HG03432 (cell line): ENCODE data around the gene PPAN.
A peak's percentile ranks its signal among the peaks of the same experiment; 100 is the strongest.

Source experiments
- ATAC-seq: cut with Tn5 transposase; IDR thresholded peaks from one replicate; pipeline ENCODE4 v1.9.1; 2021; ENCODE audit warnings: mild to moderate bottlenecking, moderate library complexity; ENCODE audit not compliant: unreplicated experiment

Gene PPAN

DNA sequence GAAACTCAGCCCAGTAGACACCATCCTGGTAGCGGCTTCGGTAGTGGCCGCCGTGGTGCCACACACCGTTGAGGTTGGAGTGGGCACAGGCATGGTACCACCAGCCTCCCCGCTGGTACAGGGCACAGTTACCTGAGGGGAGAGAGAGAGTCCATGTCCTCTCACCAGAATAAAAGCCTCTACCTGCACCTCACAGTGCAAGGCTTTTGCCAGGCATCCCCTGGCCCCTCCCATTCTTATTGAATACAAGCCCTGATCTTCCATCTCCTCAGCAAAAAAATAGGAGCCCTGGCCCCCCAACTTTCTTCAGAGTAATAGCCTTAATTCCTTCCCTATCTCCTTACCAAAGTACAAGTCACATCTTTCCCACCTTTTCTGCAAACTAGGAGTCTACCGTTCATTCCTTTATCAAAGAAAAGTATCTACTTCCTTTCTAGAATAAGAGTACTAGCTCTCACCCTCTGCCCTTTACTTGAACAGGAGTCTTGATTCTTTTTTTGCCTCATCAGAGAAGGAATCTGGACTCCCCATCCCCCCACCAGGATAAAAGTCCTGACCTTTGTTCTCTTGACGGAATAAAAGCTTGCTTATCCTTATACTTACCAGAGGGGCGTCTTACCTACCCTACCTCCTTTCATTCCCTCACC lies 13.4 kb upstream of the PPAN start:
- no peak for ATAC-seq

GRCh38 chr19:10093295-10094186 lies 12.6 kb upstream of the PPAN start:
- ATAC-seq = no peak

DNA sequence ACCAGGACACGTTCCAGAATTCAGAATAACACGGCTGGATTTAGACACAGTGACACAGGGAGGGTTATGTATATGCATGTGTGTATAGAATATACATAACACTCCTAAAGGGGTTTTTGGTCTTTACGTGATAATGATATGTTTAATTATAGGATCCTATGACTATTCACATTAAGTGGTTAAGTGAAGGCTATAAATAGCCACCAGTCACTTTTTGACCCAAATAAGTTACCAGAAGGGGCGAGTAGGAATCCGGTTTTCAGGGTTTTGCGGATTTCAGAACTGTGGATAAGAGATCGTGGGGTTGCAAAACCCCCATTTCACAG lies 10.6 kb upstream of the PPAN start:
- ATAC-seq = no peak

DNA sequence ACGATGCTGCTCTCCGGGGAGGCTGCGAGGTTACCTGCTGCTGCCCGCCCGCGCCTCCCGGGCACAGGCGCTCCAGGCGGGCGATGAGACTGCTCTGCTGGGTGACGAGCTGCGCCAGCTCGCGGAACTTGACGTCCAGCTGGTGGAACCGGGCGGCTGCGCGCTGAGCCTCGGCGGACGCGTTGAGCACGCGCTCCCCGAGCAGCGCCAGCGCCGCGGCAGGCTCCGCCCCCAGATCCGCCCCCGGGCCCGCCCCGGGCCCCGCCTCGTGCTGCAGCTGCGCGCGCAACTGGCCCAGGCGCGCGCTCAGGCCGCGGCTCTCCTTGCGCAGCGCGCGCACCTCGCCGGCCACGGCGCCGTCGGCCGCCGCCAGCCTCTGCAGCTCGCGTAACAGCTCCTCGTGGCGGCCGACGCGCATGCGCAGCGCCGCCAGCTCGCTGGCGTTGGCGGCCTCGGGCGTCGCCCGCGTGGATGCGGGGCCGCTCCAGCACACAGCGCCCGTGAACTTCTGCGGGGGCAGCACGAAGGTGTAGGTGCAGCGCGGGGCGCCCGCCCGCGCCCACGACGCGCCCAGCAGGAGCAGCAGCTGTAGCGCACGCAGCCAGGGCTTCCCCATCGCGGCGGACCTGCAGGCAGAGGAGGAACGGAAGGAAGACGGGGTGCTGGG lies 10.1 kb upstream of the PPAN start:
- peak; percentile 78 for ATAC-seq

- no peak for ATAC-seq
Measured at GRCh38 chr19:10096615-10096963, 9.6 kb upstream of the PPAN start.

- no peak for ATAC-seq
Measured at GRCh38 chr19:10100163-10100785, 5.9 kb upstream of the PPAN start.

DNA sequence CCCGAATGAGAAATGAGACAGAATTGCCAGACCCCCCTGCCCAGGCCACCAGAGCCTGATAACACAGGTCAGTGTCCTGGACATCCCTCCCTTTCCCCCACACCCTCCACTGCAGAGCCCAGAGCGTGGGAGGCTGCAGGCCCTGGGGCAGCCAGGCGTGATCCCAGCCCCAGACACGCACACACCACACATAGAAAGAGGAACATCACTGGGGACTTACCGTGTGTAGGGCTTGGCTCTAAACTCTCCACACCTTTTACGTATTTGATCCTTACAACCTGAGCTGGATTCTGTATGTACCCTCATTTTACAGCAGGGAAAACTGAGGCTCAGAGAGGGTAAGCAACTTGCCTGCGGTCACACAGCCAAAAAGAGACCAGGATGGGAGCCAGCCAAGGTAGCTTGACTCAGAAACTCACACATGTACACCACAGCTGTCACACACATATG lies 3.4 kb upstream of the PPAN start:
- peak; percentile 34 for ATAC-seq

DNA sequence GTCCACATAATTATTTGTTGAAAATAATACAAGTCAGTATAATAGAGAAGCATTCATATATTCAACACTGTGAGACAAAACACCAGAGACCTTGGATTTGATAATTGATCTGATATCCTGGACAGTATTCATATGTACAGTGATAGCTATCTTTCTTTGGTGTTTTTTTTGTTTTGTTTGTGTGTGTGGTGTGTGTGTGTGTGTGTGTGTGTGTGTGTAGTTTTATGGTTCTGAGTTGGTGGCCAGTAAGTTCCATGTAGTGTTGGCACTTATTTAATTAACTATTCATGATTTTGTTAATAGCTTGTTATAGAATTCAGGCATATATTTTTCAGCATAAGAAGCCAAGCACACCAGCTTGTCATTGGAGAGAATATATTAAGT lies 2.0 kb upstream of the PPAN start:
- ATAC-seq = no peak

- peak; percentile 37 for ATAC-seq
Measured at GRCh38 chr19:10104665-10105508, 1.3 kb upstream of the PPAN start.

GRCh38 chr19:10105509-10106099 lies 558 bp upstream of the PPAN start:
- ATAC-seq = peak; percentile 18

DNA sequence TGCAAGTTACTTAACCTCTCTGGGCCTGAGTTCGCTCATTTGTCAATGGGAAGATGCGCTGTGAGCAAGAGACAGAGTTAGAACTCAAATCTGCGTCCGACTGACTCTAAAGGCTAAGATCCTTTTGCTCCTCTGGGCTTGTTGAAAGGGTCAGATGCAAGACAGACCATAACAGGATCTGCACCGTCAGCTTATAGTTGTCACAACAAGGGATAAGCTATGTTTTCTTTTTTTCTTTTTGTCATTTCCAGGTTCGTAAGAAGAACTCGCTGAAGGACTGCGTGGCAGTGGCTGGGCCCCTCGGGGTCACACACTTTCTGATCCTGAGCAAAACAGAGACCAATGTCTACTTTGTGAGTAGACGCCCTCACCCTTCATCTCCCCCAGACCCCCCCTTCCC lies 1.1 kb downstream of the PPAN start:
- ATAC-seq = no peak

DNA sequence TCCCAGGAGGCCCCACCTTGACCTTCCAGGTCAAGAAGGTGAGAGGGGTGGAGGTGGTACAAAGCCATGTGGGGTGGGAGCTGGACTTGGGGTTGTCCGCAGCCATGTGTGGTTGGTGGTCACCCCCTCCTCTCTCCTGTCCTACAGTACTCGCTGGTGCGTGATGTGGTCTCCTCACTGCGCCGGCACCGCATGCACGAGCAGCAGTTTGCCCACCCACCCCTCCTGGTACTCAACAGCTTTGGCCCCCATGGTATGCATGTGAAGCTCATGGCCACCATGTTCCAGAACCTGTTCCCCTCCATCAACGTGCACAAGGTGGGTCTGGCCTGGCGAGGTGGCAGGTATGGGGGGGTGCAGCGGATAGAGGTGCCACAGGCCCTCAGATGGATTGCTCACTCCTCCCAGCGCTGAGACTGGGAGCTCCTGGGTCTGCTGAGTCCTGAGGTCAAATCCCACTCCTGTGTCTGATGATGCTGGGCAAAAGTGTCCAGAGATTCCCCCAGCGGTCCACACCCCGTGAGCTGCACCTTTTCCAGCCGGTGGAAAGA lies 1.7 kb downstream of the PPAN start:
- no peak for ATAC-seq

GRCh38 chr19:10109528-10109927 lies 3.4 kb downstream of the PPAN start:
- ATAC-seq = no peak

DNA sequence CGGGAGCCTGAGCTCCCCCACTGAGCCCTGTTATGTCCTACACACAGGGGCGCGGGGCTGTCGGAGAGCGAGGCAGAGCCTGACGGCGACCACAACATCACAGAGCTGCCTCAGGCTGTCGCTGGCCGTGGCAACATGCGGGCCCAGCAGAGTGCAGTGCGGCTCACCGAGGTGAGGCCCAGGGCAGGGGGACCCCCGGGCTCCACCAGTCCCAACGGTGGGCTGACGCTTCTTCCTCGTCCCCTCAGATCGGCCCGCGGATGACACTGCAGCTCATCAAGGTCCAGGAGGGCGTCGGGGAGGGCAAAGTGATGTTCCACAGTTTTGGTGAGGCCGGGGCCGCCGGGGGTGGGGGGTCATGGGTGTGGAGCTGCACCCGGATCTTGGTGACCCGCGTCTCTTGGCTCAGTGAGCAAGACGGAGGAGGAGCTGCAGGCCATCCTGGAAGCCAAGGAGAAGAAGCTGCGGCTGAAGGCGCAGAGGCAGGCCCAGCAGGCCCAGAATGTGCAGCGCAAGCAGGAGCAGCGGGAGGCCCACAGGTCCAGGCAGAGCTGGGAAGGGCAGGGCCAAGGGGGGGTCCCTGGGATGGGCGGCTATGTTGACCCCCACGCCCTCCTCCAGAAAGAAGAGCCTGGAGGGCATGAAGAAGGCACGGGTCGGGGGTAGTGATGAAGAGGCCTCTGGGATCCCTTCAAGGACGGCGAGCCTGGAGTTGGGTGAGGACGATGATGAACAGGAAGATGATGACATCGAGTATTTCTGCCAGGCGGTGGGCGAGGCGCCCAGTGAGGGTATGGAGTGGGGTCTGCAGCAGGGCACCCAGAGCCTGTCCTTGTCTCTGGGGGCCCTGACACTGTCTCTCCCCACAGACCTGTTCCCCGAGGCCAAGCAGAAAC lies 4.2 kb downstream of the PPAN start:
- no peak for ATAC-seq

DNA sequence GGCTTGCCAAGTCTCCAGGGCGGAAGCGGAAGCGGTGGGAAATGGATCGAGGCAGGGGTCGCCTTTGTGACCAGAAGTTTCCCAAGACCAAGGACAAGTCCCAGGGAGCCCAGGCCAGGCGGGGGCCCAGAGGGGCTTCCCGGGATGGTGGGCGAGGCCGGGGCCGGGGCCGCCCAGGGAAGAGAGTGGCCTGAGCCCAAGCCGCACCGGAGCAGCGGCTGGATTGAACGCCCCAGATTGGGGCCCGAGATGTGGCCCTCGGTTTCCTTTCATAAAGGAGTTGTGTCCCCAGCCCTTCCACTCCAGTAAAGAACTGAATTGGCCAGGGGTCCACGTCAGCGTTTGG lies 4.8 kb downstream of the PPAN start:
- ATAC-seq = no peak

DNA sequence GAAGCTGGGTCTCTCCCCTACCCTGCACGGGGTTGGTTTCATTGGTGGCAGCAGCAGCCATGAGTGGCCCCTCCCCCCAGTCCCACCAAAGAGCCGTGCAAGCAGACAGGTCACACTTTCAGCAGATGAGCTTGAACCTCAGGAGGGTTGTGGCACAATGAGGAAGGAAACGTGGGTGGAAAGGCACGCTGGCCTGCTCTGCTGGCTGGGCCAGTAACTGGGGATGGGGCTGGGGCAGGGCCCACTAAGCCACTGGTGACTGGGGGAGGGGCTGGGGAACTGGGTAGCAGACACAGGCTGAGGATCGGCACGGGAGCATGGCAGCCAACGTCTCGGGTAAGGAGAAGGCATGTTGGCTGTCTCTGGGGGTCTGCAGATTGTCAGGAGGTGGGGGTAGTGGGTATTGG lies 5.2 kb downstream of the PPAN start, which contains the start of gene P2RY11:
Gene P2RY11, plus strand, starts transcription at position 289 of the 407 bp plus-strand sequence. Its CDS starts 29 bp downstream, at position 318.
- no peak for ATAC-seq

DNA sequence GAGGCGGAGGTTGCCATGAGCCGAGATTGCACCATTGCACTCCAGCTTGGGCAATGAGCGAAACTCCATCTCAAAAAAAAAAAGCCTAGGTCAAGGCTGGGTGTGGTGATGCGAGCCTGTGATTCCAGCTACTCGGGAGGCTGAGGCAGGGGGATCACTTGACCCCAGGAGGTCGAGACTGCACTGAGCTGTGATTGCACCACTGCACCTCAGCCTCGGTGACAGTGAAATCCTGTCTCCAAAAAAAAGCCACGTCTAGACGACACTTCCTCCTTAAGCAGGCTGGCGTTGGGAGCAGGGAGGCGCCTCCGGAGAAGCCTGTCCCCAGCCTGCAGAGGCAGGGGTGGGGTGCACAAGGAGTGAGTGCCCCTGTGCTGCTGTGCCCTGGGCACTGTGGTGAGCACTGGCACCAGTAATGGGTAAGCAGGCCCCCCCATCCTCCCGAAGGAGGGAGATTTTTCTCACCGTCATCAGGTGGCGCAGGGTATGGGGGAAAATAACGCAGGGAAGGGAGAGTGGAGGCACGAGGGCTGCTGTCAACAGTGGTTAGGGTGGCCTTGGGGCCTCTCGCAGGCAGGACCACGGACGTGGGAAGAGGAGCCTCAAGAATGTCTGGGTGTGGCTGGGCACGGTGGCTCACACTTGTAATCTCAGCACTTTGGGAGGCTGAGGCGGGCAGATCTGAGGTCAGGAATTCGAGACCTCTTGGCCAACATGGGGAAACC lies 6.0 kb downstream of the PPAN start:
- no peak for ATAC-seq

GRCh38 chr19:10112895-10113591 lies 6.9 kb downstream of the PPAN start:
- ATAC-seq = no peak
